GM10266 (cell line): ENCODE data around the gene GPS1.

Experiments
- DNase-seq: peaks from one replicate; pipeline ENCODE4 v3.0.0; 2012; ENCODE audit errors: extremely low spot score
- CTCF ChIP-seq: IDR thresholded peaks from 2 replicates; pipeline ENCODE4 v1.5.1; 2012; ENCODE audit warnings: mild to moderate bottlenecking, low read depth; ENCODE audit not compliant: control insufficient read depth, insufficient read depth; ENCODE audit errors: missing control alignments

Gene GPS1

DNA sequence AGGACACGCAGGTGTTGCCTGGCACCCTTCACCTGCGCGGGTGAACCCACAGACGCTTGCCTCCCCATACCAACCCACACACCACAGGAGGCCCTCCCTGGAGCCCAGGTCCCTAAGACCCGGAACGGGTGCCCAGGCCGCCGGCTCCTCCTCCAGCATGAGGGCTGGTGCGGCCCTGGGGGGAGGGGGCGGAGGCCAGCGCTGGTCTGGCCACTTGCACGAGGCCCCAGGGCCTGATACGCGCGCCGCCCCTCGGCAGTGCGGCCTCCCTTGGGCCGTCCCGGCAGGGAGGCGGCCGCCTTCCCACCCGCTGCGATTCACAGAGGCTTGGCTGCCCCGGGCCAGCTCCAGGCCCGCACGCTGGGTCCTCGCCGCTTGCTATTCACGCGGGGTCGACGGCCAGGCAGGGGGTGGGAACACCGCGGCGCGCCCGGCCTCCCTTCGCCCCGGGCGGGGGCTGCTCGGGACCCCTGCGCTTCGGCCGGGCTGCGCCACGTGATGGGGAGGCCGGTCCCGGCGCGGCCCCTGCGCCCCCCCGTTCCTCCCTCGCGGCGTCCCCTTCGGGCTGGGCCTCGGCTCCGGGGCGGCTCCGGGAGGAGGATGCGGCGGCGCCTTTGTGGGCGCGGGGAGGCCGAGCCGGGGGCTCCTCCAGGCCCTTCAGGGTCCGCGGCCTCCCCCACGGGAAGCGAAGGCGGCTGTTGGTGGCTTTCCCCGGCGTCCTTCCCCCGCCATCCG is 45.7 kb downstream of the GPS1 start:
- TF ChIP-seq CTCF: peak; percentile 2
- DNase-seq: peak; percentile 75

- TF ChIP-seq CTCF: no peak
- DNase-seq: peak; percentile 75
These were observed 46.1 kb downstream of the GPS1 start for GRCh38 chr17:82097919-82098168.

DNA sequence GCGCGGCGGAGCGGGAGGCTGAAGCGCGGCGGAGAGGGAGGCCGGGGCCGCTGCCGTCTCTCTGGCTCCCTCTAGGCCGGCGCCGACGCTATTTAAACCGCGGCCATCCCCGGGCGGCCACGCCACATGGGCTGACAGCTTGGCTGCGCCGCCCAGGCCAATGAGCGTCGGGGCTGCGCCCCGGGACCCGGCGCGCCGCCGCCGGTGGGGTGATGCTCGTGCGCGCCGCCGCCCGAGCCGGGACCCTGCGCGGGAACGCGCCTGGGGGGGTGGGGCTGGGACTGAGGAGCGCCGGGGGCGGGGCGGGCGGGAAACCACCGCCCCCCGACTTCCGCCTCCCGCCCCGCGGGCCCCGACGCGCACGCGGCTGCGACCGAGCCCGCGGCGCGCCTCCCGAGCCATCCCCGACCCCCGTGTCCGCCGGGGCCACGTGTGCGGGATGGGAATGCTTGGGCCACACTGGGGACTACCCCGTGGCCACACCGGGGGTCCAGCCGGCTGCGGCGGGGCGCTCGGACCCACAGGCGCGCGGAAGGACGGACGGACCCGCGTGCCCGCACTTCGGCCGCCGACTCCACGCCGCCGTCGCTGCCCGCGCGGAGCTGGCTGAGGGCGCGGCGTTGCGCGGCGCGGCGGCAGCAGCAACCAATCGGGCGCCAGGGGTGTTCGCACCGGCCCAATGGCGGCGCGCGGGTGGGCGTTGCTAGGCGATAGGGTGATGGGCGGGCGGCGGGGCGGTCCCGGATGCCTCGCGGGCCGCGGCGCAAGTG is 46.7 kb downstream of the GPS1 start, which contains the start of gene FASN:
TSS of gene FASN (minus strand) at position 68 of the 770 bp plus-strand sequence. CDS start 1,791 bp downstream, outside the sequence.
- DNase-seq: peak; percentile 100
- TF ChIP-seq CTCF: peak; percentile 69

DNA sequence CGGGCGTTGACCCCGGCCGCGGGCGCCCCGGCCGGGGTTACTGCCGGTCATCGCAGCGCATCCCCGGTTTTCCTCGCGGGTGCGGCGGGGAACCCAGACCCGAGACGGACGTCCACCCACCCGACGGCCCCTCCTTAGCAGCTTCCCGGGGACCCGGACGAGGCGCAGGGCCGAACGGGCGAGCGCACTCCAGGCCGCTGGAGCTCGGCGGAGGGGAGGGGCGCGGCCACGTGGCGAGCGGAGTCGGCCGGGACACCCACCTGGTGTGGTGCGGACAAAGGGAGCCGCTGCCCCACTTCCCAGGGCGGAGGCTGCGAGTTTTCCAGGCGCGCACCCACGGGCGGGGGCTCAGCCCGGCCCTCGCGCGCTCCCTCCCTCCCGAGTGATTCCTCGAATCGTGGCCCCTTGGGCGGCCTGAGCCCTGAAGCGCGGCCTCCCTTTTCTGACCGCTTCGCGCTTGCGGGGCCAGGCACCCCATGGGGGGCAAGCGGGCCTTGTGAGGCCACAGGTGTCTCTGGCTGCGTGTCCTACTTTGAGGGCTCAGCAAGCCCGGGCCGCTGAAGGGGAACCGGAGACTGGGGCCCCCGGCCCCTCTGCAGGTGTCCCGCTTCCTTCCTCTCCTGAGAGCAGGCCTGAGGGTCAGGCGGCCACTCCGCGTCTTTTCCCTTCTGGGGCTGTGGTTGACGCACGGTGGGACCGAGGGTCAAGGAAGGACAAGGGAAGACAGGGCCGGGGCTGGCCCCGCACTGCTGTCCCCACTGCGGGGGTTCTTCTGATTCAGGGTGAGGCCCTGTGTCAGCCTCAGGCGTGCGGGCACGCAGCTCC is 47.5 kb downstream of the GPS1 start:
- no peak for TF ChIP-seq CTCF
- DNase-seq: no peak

- no peak for TF ChIP-seq CTCF
- no peak for DNase-seq
These were observed 49.0 kb downstream of the GPS1 start for GRCh38 chr17:82100502-82101298.

- no peak for DNase-seq
- no peak for TF ChIP-seq CTCF
These were observed 49.6 kb downstream of the GPS1 start for GRCh38 chr17:82101301-82101715.
